Islet of Langerhans (tissue), 1 donor: ENCODE measurements around the gene TOGARAM2.

ENCODE experiments used
- FAIRE-seq: peaks from one replicate; lab custom pipeline; 2011; peaks lifted over from hg19 to GRCh38; lab: Jason Lieb, UNC

TOGARAM2 gene

DNA sequence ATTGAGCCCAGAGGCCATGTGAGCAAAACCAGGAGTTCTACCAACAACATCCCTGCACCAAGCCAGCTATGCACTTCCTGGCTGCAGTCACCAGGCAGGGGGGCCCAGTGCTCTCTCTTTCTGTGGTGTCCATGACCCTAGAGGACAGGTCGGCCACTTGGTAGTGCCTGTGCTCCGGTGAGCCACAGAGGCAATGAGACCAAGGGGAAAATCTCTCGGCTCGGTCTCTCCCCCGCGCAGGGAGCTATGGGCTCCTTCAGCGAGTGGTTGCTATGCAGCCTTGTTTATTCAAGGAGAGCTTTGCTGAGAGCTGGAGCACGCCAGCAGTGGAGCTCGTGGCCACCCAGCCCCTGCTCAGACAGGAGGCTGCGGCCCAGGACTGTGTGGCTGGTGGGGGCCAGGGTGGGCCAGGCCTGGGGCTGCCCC is at the start of gene TOGARAM2:
TSS of gene TOGARAM2 (plus strand) at position 283 of the 426 bp plus-strand sequence. CDS start 13,537 bp downstream, outside the sequence.
- no peak for FAIRE-seq

- no peak for FAIRE-seq
These were observed 46.3 kb upstream of the TOGARAM2 start for GRCh38 chr2:28934769-28935168.

DNA sequence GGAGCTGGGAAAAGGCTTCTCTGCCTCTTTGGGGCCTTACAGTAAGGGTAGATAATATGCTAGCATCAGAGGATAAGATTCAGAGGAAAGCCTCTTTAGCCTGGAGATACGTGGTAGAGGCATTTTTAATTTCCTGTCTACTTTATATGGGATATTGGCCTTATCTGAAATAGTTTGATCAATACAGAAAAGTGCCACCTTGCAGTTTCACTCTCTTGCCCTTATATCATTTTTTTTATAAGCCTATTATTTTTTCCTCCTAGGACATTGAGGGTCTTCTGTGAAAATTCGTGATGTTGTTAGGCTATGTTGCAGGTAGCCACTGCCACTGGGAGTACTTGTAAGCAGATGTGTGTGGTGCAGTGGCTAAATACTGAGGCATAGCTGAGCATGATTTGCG is 40.1 kb upstream of the TOGARAM2 start:
- no peak for FAIRE-seq

DNA sequence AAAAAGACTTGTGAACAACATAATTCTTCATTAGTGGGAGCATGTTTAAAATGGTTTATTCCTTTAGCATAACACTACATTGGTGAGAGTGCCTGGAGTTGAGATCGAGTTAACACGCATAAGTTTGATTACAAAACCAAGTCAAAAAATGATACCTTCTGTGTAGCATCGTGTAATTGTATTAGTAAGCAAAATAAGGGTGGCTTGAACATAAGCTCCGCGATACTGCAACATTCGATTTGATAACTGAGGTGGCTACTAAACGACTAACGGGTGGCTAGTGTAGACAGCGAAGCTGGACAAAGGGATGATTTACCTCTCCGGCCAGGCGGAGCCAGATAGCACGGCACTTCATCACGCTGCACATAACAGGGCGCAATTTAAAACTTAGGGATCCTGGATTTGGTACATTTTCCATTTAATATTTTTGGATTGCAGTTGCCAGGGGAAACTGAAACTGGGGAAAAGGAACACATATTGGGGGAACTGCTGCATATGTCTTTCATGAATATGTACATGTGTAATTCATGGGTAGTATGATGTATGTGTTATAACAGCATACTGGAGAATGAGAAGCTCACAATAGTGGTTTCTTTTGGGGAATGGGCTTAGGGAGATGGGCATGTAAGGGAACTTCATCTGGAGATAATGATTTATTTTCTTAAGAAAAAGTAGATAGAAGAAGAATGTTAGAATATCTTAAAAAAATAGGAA is 36.4 kb upstream of the TOGARAM2 start:
- FAIRE-seq, result no peak

- no peak for FAIRE-seq
These were observed 32.9 kb upstream of the TOGARAM2 start for GRCh38 chr2:28948160-28948559.

GRCh38 chr2:28949190-28949589 is 31.9 kb upstream of the TOGARAM2 start:
- FAIRE-seq, result no peak

DNA sequence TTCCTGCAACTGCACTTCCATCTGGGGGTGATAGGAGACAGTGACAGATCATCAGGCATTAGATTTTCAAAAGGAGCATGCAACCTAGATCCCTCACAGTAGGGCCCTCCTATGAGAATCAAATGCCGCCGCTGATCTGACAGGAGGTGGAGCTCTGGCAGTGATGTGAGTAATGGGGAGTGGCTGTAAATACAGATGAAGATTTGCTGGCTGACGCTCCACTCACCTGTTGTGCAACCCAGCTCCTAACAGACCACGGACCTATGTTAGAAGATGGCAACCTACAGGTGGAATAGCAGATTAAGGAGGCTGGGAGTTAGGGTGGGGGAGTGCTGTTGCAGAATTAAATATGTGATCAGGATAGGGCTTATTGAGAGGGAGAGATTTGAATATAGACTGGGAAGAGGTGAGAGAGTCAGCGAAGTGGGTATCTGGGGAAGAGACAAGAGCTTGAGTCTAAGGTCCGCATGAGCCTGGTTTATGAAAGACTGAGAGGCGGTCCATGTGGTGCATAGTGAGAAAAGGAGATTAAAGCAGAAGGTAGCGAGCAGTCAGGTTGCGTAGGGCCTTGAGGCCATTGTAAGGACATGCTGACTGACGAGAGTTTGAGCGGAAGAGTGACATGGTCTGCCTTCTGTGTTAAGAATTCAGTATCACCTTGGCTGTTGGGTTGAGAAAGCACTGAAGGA is 31.3 kb upstream of the TOGARAM2 start:
- no peak for FAIRE-seq

DNA sequence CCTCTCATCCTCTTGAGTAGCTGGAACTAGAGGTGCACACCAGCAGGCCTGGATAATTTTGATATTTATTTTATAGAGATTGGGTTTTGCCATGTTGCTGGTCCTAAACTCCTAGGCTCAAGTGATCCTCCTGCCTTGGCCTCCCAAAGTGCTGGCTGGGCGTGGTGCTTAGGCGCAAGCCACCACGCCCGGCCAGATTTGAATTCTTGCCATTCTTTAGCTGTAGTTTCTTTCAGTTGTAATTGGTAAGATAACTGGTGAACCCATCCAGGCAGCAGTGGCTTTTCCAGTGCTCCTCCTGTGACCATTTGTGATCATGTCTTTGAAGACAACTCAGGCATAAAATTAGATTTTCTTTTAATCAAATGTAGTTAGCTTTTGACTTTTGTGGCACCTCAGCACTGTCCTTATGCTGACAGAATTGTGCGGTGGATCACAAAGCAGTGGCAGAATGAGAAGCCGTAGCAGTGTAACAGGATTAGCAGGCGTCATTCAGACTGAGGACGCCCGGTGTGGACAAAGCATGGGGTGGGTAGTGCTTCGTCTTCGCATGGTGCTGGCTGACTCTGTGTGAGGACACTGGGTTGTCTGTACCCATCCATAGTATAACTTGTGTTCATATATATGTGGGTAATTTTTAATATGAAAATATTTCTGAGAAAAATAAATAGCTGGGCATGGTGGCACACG is 30.0 kb upstream of the TOGARAM2 start:
- FAIRE-seq, result no peak

- FAIRE-seq, result no peak
These were observed 28.9 kb upstream of the TOGARAM2 start for GRCh38 chr2:28951910-28952835.

- FAIRE-seq, result no peak
These were observed 28.3 kb upstream of the TOGARAM2 start for GRCh38 chr2:28952836-28953211.

- FAIRE-seq, result no peak
These were observed 25.6 kb upstream of the TOGARAM2 start for GRCh38 chr2:28955467-28955866.

DNA sequence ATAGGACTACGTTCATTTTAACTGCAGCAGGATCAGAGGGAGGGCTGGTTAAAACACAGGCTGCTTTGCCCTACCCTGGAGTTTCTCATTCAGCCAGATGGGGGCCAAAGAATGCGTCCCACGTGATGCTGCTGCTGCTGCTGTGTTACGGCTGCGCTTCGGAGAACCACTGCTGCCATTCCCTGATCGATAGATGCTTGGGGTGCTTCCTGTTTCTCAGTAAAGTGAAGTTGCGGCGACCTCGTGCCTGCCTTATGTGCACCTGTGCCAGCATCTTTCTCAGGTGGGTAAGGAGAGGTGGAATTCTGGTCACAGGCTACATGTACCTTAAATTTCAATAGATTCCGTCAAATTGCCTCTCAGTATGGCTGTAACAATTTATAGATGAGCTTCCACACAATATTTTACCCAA is 24.7 kb upstream of the TOGARAM2 start:
- no peak for FAIRE-seq

DNA sequence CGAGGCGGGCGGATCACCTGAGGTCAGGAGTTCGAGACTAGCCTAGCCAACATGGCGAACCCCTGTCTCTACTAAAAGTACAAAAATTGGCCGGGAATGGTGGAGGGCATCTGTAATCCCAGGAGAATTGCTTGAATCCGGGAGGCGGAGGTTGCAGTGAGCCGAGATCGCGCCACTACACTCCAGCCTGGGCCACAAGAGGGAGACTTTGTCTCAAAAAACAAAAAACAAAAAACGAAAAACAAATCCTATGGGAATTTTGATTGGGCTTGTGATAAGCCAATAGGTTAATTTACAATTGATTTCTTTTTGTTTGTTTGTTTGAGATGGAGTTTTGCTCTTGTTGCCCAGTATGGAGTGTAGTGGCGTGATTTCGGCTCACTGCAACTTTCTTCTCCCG is 24.2 kb upstream of the TOGARAM2 start:
- FAIRE-seq, result no peak

GRCh38 chr2:28958689-28959088 is 22.4 kb upstream of the TOGARAM2 start:
- peak; percentile 97 for FAIRE-seq

DNA sequence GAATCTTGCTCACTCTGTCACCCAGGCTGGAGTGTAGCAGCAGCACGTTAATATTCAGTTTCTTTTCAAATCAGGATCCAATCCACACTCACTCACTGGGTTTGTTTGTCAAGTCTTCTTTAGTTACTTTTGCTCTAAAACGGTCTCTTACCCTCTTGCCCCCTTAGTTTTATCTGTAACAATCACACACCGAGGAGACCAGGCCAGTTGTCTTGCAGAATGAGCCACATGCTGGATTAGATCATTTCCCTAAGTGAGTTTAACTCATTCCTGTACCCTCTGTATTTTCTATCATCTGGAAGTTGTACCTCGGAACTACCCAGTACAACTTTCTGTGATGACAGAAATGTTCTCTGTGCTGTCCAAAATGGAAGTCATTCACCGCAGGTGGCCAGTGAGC is 20.7 kb upstream of the TOGARAM2 start:
- FAIRE-seq, result no peak

- FAIRE-seq, result no peak
These were observed 18.6 kb upstream of the TOGARAM2 start for GRCh38 chr2:28962505-28962904.

- FAIRE-seq, result no peak
These were observed 10.5 kb upstream of the TOGARAM2 start for GRCh38 chr2:28970464-28971160.

GRCh38 chr2:28972778-28973335 is 8.2 kb upstream of the TOGARAM2 start:
- no peak for FAIRE-seq

- FAIRE-seq, result no peak
These were observed 6.8 kb upstream of the TOGARAM2 start for GRCh38 chr2:28974252-28974651.

DNA sequence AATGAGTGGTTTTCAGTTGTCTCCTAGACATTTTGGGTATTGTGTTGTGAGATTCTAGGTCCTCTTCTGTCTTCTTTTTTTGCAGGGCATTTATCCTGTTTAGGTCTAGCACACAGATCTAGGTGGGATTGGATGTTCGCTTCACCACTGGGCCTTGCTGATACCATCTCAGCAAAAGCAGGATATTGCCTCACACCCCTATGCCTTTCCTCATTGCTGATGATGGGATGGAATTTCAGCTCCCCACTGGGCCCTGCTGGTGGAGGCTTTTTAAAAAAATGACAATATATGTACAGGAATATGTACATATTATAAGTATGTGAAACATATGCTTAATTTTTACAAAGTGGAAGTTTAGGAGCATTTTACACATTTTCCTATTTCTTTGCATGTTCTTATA is 5.4 kb upstream of the TOGARAM2 start:
- no peak for FAIRE-seq

- FAIRE-seq, result no peak
These were observed 4.5 kb upstream of the TOGARAM2 start for GRCh38 chr2:28976584-28976983.
